HG02885 (cell line): ENCODE data around the gene PACSIN3.

Experiments
- ATAC-seq: cut with Tn5 transposase; IDR thresholded peaks from one replicate; pipeline ENCODE4 v1.9.1; 2021; ENCODE audit warnings: mild to moderate bottlenecking; ENCODE audit not compliant: unreplicated experiment, poor library complexity

PACSIN3 gene

GRCh38 chr11:47155879-47156278, 30.4 kb downstream of the PACSIN3 start:
- no peak for ATAC-seq

DNA sequence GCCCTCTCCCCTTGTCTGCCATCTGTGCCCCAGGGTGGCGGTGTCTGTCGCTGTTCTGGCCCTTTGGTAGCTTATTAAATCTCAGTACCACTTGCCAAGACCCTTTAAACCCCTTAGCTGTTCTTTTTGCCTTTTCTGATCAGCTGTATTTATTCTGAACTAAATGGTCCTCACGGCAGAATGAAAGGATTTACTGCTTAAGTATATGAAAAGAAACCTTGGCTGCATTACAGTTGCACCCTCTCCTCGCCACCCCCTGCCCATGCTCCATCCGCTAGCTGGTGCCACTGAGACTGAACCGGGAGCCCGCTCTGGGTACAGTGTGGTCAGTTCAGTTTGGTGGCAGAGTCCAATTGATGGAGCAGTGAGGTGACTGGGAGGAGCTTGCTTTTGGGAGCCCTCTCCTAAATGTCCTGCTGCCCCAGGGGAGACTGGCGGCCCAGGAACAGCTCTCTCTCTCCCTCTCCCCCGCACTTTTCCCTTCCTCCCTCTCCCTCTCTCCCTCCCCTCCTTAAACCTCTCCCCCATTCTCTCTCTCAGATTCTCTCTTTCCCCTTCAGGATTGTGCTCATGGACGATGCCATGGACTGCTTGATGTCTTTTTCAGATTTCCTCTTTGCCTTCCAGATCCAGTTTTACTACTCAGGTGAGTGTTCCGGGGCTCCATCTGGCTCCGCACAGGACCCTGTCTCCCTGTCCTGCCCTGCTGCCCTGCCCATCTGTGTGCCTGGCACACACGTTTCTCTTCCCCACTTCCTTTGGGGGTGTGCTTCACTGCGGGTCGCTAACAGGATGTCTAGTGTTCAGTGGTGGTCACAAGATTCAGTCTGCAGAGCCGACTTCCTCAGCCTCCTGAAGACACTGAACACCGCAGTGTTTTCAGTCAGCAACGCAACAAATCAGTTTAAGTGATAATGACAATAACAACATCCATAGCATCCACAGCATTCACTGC, 31.3 kb downstream of the PACSIN3 start:
- no peak for ATAC-seq

GRCh38 chr11:47152953-47153950, 33.0 kb downstream of the PACSIN3 start:
- peak; percentile 69 for ATAC-seq

- ATAC-seq, result no peak
Observed at GRCh38 chr11:47152126-47152952, 33.9 kb downstream of the PACSIN3 start.

DNA sequence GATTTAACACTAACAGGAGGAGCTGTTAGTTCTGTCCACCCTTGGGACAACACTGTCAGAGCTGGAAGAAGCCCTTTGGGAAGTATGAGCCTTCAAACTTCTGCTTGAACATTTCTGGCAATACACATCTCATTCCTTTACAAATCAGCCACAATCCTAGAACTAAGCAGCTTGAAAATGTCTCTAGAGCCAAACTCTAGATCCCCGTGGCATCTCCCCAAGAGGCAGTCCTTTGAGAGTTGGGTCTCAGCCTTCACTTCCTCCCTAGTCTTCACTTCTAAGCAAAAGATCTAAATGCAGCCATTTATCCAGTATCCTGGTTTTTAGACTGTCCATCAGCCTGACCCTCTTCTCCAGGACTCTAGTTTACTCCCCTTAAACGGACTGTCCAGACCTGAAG, 36.5 kb downstream of the PACSIN3 start:
- ATAC-seq, result no peak

DNA sequence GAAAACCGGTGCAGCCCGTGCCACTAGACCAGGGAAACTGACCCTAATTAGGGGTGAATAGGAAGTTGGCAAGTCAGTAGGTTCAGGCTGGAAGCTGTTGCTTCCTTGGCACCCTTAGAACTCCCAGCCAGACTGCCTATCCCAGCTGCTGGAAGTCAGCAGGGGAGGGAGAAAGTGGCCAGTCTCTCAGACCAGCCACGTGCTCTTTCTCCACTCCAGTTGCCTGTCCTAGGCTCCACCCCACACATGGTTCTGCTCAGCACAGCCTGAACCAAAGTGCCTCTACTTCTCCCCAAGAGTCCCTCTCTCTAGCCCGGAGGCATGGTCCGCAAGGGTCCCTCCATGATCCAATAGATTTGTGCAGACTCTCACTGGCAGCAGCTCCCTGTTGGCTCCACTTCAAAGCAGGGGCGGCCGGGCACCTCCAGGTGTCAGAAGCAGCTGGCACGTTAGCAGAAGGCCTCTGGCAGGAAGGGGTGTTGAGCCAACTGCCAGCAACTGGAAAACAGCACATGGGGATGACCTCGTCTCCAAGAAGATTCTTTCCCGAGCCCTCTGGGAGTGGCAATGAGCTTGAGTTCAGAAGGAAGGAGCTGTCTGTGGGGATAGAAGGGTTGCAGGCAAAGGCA, 37.2 kb downstream of the PACSIN3 start:
- ATAC-seq, result no peak

GRCh38 chr11:47148270-47148669, 38.0 kb downstream of the PACSIN3 start:
- ATAC-seq, result no peak

DNA sequence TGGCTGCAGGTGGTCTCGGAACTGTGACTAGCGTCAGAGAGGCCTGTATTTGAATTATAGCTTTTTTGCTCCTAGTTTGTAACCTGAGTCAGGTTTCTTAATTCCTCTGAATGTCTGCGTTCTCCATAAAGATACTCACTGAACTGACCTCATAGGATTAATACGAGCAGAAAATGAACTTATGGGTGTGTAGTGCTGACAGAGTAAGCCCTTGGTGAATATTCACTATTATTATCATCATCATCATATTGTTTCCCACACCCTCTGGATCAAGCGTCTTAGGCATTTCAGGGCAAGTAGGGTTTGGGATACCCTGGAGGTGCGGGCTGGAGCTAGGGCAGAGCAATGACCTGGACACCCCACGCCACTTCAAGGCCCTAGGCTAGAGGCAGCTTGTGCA, 38.6 kb downstream of the PACSIN3 start:
- ATAC-seq, result no peak

DNA sequence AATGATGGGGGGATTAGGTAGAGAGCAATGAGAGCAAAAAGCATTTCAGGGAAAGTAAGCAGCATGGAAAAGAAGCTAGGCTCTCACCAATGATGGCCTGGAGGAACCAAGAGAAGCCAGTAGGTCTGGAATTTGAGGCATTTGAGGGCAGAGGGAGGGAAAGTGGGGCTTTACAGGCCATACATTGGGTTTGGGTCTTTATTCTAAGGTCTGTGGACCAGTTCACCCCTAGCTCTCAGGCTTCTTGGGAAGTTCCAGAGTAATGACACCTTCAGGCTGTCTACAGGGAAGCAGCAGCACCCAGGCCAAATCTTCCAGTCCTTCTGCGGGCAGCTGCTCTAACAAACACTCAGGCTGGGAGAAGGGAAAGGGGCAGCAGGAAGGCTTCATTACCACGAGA, 39.0 kb downstream of the PACSIN3 start:
- ATAC-seq, result no peak

- no peak for ATAC-seq
Observed at GRCh38 chr11:47144541-47144940, 41.7 kb downstream of the PACSIN3 start.

DNA sequence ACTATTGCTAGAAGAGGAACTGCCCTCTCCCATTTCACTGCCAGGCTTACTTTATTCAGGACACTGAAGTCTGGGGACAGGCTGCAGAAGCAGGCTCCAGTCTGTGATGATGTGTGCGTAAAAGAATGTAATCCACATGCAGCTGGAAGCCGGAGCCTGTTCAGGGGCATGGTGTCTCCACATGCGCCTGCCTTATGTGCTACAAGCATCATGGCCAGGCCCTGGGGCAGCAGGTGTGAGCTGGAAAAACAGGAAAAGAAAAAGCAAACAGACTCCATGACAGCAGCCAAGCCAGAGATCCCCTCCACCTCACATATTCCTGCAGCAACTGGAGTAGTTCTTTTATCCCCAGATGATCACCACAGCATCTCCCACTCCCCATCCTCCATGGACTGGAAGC, 42.9 kb downstream of the PACSIN3 start:
- ATAC-seq, result no peak

- ATAC-seq, result no peak
Observed at GRCh38 chr11:47139878-47140277, 46.4 kb downstream of the PACSIN3 start.

GRCh38 chr11:47137476-47137875, 48.8 kb downstream of the PACSIN3 start:
- no peak for ATAC-seq

DNA sequence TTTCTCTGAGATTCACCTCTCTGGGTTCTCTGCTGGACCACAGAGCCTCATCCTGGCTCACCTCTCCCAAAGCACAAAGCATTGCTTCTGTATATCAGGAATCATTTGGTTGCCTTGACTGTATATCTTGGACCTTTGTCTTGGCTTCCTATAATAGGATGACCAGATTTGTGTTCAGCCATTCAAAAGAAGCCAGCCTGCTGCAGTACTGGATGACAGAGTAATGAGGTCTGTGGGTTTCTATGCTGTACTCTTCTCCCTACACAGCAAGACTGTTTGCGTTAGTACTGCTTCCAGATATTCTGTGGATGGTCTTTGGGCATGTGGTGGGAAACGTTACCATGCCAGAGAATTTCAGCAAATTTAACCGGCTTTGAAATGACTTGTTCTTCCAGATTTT, 49.3 kb downstream of the PACSIN3 start:
- no peak for ATAC-seq

GRCh38 chr11:47136327-47136726, 49.9 kb downstream of the PACSIN3 start:
- no peak for ATAC-seq

GRCh38 chr11:47132981-47133380, 53.3 kb downstream of the PACSIN3 start:
- ATAC-seq, result no peak

DNA sequence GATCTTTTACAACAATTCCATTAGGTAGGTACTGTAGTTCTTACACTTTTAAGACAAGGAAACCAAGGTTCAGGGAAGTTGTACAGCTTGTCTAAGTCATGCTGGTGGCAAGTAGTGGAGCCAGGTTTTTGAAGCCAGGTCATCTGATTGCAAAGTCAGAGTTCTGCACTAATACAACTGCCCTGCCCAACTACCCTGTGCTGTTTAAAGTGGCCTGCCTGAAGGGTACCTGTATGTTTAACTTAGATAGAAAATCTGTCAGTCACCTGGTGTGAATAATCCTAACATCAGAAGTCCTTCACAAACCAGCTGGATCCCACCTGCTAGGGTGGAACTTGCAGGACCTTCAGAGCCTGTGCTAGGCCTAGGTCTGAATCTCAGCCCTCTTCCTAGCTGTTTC, 53.7 kb downstream of the PACSIN3 start:
- ATAC-seq, result no peak

- no peak for ATAC-seq
Observed at GRCh38 chr11:47131136-47131535, 55.1 kb downstream of the PACSIN3 start.

DNA sequence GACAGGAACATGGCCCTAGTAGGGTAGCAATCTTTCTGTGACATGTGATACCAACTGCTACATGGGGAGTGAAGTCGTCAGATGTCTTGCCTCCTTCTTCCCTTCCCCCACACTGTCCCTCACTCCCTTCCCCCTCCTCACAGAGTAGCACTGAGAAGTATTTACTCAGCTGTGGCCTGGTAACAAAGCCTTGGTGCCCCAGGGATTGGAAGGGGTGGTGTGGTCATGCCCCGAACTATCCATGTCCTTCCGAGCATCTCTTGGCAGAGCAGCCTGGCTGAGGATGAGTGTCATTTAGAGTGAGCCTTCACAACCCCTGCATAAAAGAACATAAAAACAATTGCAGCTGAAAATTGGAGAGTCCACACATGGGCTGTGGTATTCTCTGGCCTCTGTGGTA, 55.7 kb downstream of the PACSIN3 start:
- no peak for ATAC-seq
